ENCODE data around the gene DEPDC1B. TPM values are rescaled to one million over a fixed set of nuclear protein-coding genes. Genes with fewer than 3 reads are reported as not detected.

Gene DEPDC1B
- total and polyA plus RNA-seq, 2 of the 4 experiments (the other 2 are of a cell fraction): 4.4 to 9.3 TPM

DNA sequence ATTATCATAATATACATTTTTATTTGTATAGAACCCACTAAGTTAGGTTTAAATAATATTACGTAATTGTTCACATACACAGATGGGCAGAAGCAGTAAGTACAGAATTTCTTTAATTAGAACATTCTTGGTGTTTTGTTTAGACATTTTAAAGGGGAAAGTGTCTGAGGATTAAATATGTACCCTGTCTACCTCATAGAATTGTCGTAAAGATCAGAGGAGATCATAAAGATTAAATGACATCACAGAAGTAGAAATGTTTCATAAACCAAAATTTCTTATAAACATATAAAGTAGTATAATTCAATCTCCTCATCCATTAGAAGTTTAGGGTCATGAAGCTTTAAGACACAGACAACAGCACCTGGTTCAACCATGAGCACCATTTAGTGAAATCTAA, 20.1 kb downstream of the DEPDC1B start:
- Histone ChIP-seq H2BK5ac (ENCODE audit: low read depth, low read length, poor library complexity, severe bottlenecking) (no peak overlapping the region), H3K4me1 (ENCODE audit: control insufficient read depth, insufficient read depth, low read length) (peaks cover 4% of the 10 kb centered on the region; the same call in 1 of the 2 replicates), H3K4ac (ENCODE audit: low read depth, low read length) (no peak overlapping the region), H3K9me3 (ENCODE audit: control insufficient read depth, insufficient read depth, low read length) (no peaks in the 10 kb centered on the region), H4K8ac (ENCODE audit: low read depth in 2 of 2, low read length in 2 of 2) (no peak overlapping the region), H4K5ac (ENCODE audit: low read depth, low read length) (no peak overlapping the region), H4K91ac (ENCODE audit: insufficient read depth, low read depth, low read length) (no peak overlapping the region), H3K4me3 (ENCODE audit: insufficient read depth, low read depth, low read length) (no peak overlapping the region), H3K79me1 (ENCODE audit: low read depth in 1 of 2, low read length in 2 of 2) (peaks cover 10 to 20% of the 10 kb centered on the region in 2 experiments), H3K18ac (ENCODE audit: low read depth, low read length) (no peak overlapping the region), H3K27me3 (ENCODE audit: control insufficient read depth, insufficient read depth, low read length) (no peaks in the 10 kb centered on the region), H3K14ac (replicated peaks; ENCODE audit: low read depth, low read length) (no peak overlapping the region), H3K36me3 (ENCODE audit: control insufficient read depth, insufficient read depth, low read length) (no peaks in the 10 kb centered on the region), H2BK15ac (ENCODE audit: low read depth, low read length) (no peak overlapping the region), H2AK5ac (ENCODE audit: low read depth, low read length) (no peak overlapping the region), H2AFZ (replicated peaks; ENCODE audit: low read length, poor library complexity) (no peak overlapping the region), H2BK120ac (ENCODE audit: low read depth, low read length) (no peak overlapping the region), H3K9me1 (ENCODE audit: insufficient read depth, low read length) (peaks cover 6% of the 10 kb centered on the region; the same call in 1 of the 2 replicates), H3K9ac (ENCODE audit: low read depth, low read length) (no peak overlapping the region), H2BK20ac (ENCODE audit: low read depth, low read length) (no peak overlapping the region), H3K27ac (ENCODE audit: insufficient read depth, low read length) (no peak overlapping the region), H3K23ac (ENCODE audit: low read depth, low read length) (no peak overlapping the region), H4K20me1 (ENCODE audit: insufficient read depth, low read length) (no peaks in the 10 kb centered on the region), H3K56ac (ENCODE audit: extremely low read depth, insufficient read depth, low read length) (no peak overlapping the region), H2AK9ac (replicated peaks; ENCODE audit: low read depth, low read length, poor library complexity) (no peak overlapping the region), H3K4me2 (ENCODE audit: low read depth, low read length) (no peak overlapping the region)
- ATAC-seq (ENCODE audit: low read depth) (no peak), DNase-seq (no peak)
- CTCF ChIA-PET: interaction anchor here (1.0 to 1.4 kb wide), 2 partner anchors 11 to 20 kb away, joined by 3 read pairs; partner anchors contain the start of gene DEPDC1B
- POLR2A ChIA-PET (ENCODE audit: unreplicated experiment): no interaction called here
- no CpG with 5 or more reads among the region's 2 CpGs for WGBS, 2 experiments (ENCODE audit: extremely low coverage in 2 of 2, insufficient read length in 1 of 2)
- intact Hi-C loops (cut with micrococcal nuclease): loop anchor here (2.0 to 10.0 kb wide), 3 partner anchors 17 to 655 kb away; partner anchors contain the start of genes ERCC8, NDUFAF2 and ZSWIM6
- dilution Hi-C loops (cut with HindIII; ENCODE audit: low sequenced_read_pairs, unreplicated experiment): no loop called here
- BruUV-seq (replicated peaks): no TSS peak
- TF ChIP-seq, protein P1, sequence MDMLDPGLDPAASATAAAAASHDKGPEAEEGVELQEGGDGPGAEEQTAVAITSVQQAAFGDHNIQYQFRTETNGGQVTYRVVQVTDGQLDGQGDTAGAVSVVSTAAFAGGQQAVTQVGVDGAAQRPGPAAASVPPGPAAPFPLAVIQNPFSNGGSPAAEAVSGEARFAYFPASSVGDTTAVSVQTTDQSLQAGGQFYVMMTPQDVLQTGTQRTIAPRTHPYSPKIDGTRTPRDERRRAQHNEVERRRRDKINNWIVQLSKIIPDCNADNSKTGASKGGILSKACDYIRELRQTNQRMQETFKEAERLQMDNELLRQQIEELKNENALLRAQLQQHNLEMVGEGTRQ (IDR thresholded peaks at IDR 0.05; ENCODE audit: low read depth, low read length): no peak
- TF ChIP-seq POLR2A (IDR thresholded peaks at IDR 0.05; ENCODE audit: low read depth, low read length) (no peak), SMC3 (IDR thresholded peaks at IDR 0.05; ENCODE audit: low read depth, low read length) (no peak), CEBPB (IDR thresholded peaks at IDR 0.05; ENCODE audit: low read depth, low read length) (peak; percentile 36; the same call in 1 of the 2 replicates)
- TF ChIP-seq, protein P2, sequence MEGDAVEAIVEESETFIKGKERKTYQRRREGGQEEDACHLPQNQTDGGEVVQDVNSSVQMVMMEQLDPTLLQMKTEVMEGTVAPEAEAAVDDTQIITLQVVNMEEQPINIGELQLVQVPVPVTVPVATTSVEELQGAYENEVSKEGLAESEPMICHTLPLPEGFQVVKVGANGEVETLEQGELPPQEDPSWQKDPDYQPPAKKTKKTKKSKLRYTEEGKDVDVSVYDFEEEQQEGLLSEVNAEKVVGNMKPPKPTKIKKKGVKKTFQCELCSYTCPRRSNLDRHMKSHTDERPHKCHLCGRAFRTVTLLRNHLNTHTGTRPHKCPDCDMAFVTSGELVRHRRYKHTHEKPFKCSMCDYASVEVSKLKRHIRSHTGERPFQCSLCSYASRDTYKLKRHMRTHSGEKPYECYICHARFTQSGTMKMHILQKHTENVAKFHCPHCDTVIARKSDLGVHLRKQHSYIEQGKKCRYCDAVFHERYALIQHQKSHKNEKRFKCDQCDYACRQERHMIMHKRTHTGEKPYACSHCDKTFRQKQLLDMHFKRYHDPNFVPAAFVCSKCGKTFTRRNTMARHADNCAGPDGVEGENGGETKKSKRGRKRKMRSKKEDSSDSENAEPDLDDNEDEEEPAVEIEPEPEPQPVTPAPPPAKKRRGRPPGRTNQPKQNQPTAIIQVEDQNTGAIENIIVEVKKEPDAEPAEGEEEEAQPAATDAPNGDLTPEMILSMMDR (conservative IDR thresholded peaks at IDR 0.05; ENCODE audit: low read depth, low read length): no peak
- in situ Hi-C loops (cut with MboI; ENCODE audit: low sequenced_read_pairs): loop anchor here (10.0 to 25.0 kb wide), 3 partner anchors 482 to 865 kb away; partner anchors contain the start of gene SMIM15

All from IMR-90 (cell line).